GM12875 (cell line): ENCODE measurements around the gene BIRC7.

Experiments
- H3K4me3 ChIP-seq: one replicate; pipeline ENCODE4 v1.5.1; 2011; ENCODE audit warnings: low read depth, low read length, control low read depth
- TF ChIP-seq, protein P1 (sequence below): IDR thresholded peaks from 2 replicates; pipeline ENCODE4 v1.5.1; 2011; ENCODE audit warnings: low read depth, mild to moderate bottlenecking, control low read depth, inconsistent platforms, low read length, moderate library complexity, borderline replicate concordance; ENCODE audit not compliant: insufficient read depth

The BIRC7 gene

DNA sequence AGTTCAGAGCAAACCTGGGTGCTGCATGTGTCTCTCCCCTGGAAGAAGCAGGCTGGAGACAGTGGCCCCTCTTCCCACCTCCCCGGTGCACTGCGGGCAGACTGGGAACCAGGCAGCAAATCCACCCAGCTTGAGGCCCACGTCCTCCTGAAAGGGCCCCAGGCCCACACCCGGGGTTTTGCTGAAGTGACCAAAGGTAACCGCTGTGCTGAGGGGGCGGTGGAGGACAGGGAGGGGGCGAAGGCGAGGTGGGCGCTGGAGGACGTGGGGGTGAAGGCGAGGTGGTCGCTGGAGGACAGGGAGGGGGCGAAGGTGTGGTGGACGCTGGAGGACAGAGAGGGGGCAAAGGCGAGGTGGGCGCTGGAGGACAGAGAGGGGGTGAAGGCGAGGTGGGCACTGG lies 1.8 kb upstream of the BIRC7 start:
- H3K4me3 ChIP-seq = no peak overlapping the region

DNA sequence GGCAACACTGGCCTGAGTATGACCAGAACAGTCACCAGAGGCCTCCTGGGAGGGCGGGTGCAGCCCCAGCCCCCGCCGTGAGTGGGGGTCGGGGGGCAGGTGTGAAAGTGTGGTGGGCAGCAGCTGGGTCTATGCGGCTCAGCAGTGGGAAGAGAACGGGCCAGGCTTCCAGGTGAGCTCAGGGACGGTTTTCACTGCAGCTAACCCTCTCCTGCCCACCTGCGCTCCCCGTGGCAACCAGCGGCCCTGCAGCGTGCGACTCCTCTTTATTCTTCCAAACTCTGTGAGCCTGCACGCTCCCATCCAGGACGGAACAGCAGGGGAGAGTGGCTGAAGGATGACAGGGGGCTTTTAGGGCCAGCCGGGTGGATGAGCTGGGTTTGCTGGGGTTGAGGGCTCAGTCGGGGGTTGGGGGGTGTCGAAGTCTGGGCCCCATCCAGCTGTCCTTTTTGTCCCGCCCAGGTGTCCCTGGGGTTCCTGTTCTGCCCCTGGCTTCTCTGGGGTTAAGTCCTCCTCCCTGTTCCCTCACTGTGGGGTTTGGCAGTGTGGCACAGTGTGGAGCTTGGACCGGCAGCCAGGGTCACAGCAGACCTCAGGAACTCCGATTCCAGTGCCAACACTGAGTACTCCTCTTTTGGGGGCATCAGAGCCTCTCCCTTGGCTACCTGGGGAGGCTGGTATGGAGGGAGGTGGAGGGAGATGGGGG lies 859 bp upstream of the BIRC7 start:
- H3K4me3 ChIP-seq = no peak overlapping the region

More for the DNA sequence above, 1.8 kb upstream of the BIRC7 start:
- TF ChIP-seq, protein P1, sequence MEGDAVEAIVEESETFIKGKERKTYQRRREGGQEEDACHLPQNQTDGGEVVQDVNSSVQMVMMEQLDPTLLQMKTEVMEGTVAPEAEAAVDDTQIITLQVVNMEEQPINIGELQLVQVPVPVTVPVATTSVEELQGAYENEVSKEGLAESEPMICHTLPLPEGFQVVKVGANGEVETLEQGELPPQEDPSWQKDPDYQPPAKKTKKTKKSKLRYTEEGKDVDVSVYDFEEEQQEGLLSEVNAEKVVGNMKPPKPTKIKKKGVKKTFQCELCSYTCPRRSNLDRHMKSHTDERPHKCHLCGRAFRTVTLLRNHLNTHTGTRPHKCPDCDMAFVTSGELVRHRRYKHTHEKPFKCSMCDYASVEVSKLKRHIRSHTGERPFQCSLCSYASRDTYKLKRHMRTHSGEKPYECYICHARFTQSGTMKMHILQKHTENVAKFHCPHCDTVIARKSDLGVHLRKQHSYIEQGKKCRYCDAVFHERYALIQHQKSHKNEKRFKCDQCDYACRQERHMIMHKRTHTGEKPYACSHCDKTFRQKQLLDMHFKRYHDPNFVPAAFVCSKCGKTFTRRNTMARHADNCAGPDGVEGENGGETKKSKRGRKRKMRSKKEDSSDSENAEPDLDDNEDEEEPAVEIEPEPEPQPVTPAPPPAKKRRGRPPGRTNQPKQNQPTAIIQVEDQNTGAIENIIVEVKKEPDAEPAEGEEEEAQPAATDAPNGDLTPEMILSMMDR = no peak

DNA sequence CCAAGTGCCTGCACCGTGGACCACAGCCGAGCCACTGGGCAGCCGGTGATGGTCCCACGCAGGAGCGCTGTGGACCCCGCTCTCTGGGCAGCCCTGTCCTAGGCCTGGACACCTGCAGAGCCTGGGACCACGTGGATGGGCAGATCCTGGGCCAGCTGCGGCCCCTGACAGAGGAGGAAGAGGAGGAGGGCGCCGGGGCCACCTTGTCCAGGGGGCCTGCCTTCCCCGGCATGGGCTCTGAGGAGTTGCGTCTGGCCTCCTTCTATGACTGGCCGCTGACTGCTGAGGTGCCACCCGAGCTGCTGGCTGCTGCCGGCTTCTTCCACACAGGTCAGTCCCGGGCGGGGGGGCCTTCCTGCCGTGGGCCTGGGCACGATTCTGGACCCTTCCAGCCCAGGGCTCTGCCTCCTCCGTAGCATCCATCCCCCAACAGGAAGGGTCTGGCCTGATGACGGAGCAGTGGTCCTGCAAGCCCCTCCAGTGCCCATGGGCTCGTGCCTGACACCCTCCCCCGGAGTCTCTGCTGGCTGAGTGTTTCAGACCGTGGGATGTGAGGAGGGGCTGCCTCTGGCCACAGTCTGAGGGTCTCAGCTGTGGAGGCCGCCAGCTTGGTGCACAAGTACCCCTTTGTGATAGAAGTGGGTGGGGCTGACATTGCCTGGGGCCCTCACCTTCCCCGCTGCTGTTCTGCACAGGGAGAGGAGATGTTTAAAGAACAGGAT lies 572 bp downstream of the BIRC7 start:
- TF ChIP-seq, protein P1 = no peak
- no peak overlapping the region for H3K4me3 ChIP-seq

More for the DNA sequence above, 859 bp upstream of the BIRC7 start:
- TF ChIP-seq, protein P1 = peak; percentile 81

DNA sequence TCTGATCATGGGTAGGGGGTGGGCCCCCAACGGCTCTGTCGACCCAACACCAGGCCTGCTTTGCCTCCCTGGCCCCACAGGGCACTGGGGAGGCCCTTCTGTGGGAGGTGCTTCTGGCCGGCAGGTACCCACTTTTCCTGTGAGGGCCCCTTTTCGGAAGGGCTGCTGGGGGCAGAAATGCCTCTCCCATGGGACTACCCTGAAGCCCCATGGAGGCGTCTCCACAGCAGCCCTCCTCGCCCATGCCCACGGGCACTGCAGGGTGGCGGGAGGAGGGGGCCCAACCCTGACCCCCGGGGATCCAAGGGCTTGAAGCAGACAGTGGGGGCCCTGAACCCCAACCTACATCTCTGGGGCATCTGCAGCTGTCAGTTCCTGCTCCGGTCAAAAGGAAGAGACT lies 2.3 kb downstream of the BIRC7 start:
- H3K4me3 ChIP-seq = no peak overlapping the region

DNA sequence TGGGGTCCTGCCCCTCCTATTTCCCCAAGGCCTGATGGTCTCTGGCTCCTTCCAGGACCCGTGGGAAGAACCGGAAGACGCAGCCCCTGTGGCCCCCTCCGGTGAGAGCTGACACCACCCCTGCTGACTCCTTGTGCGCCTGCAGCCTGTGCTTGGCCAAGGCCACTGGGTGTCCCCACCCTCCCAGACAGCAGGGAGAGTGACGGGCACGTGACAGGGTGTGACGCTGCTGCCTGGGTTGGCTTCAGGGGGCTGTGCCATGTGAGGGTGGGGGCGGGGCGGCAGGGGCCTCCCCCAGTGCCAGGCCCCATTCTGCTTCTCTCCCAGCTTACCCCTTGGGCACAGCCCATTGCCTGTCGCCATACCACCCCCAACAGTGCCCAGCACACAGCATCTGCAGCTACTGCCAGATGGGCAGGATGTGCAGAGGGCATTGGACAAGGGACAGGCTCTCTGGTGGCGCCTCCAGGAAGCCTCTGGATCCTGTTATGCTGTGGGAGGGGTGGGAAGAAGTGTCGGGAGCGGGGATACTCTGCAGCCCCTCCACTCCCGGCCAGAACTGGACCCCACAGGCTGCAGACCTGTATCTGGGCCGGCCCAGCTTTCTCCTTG lies 2.9 kb downstream of the BIRC7 start:
- TF ChIP-seq, protein P1 = 0 out of 2 replicates have a peak, but pooled peaks have one; percentile 14
- H3K4me3 ChIP-seq = no peak overlapping the region

More for the DNA sequence above, 2.3 kb downstream of the BIRC7 start:
- TF ChIP-seq, protein P1 = no peak

DNA sequence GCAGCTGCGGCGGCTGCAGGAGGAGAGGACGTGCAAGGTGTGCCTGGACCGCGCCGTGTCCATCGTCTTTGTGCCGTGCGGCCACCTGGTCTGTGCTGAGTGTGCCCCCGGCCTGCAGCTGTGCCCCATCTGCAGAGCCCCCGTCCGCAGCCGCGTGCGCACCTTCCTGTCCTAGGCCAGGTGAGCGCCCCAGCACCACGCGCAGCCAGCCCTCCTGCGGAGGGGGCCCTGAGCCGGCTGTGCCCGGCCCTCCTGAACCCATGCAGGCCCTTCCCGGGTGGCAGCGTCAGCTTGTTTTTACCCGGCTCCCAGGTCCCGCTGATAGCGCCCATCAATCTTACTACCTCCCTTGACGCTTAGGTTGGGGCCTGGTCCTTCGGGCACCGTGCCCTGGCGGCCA lies 3.7 kb downstream of the BIRC7 start:
- no peak overlapping the region for H3K4me3 ChIP-seq
- TF ChIP-seq, protein P1 = no peak
